Measurements from ENCODE around the gene SDF4.

DNA sequence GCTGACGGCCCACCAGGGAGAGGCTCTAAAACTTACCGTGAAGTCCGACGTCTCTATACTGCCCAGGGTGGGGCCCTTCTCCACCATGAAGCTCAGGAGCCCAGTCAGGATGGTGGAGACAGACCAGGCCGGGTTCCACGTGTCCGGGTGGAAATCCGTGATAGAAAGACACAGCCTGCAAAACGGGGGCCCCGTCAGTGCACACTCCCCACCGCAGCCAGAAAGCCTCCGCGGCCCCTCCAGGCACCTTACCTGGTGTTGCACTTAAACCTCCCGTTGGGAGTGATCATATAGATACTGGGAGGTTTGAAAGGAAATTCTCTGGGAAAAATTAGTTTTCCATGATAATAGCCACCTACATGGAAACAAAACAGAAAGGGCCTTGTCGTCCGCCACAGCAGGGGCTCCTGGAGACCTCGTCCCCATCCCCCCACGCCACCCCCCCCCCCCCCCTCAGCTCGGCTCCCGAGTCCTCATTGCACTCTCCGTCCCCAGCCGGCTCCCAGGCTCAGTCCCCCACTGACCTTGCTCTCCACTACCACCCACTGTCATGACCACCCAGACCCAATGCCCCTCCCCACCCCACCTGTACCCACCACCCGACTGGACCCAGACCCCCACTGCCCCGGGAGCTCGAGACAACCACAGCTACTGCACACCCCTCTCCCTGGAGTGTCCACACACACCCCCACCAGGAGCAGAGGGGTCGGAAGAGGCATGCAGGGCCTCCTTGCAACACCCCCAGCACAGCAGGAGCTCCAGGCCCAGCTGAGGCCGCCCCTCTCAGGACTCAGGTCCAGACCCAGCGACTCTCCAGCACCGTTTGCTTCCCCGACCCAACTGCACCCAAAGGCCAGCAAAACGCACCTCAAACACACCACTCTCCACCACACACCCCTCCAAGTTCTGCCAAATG is 25.4 kb upstream of the SDF4 start:
- TF ChIP-seq, protein P1, sequence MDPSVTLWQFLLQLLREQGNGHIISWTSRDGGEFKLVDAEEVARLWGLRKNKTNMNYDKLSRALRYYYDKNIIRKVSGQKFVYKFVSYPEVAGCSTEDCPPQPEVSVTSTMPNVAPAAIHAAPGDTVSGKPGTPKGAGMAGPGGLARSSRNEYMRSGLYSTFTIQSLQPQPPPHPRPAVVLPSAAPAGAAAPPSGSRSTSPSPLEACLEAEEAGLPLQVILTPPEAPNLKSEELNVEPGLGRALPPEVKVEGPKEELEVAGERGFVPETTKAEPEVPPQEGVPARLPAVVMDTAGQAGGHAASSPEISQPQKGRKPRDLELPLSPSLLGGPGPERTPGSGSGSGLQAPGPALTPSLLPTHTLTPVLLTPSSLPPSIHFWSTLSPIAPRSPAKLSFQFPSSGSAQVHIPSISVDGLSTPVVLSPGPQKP (IDR thresholded peaks at IDR 0.05; ENCODE audit: borderline replicate concordance, low read depth, low read length): no peak
- TF ChIP-seq, protein P2, sequence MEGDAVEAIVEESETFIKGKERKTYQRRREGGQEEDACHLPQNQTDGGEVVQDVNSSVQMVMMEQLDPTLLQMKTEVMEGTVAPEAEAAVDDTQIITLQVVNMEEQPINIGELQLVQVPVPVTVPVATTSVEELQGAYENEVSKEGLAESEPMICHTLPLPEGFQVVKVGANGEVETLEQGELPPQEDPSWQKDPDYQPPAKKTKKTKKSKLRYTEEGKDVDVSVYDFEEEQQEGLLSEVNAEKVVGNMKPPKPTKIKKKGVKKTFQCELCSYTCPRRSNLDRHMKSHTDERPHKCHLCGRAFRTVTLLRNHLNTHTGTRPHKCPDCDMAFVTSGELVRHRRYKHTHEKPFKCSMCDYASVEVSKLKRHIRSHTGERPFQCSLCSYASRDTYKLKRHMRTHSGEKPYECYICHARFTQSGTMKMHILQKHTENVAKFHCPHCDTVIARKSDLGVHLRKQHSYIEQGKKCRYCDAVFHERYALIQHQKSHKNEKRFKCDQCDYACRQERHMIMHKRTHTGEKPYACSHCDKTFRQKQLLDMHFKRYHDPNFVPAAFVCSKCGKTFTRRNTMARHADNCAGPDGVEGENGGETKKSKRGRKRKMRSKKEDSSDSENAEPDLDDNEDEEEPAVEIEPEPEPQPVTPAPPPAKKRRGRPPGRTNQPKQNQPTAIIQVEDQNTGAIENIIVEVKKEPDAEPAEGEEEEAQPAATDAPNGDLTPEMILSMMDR (conservative IDR thresholded peaks at IDR 0.05; ENCODE audit: low read depth, low read length): no peak
- no peak for TF ChIP-seq POLR2A (IDR thresholded peaks at IDR 0.05; ENCODE audit: low read depth, low read length)
- TF ChIP-seq SMC3 (IDR thresholded peaks at IDR 0.05; ENCODE audit: low read depth, low read length): no peak
- no peak for TF ChIP-seq RAD21 (IDR thresholded peaks at IDR 0.05; ENCODE audit: low read length)
- no peak for TF ChIP-seq MXI1 (IDR thresholded peaks at IDR 0.05; ENCODE audit: borderline replicate concordance, low read depth, low read length)
- no peak for TF ChIP-seq NFE2L2 (IDR thresholded peaks at IDR 0.05; ENCODE audit: low read depth, low read length)
- no peak for TF ChIP-seq CEBPB (IDR thresholded peaks at IDR 0.05; ENCODE audit: low read depth, low read length)

Measured in IMR-90 (cell line).